GM19193 (cell line): ENCODE data around the gene TRRAP.

Experiments used
- POLR2A ChIP-seq: IDR thresholded peaks from 4 replicates; pipeline ENCODE4 v1.6.1; 2011; ENCODE audit not compliant: insufficient read depth, insufficient read length; ENCODE audit errors: extremely low read depth

The TRRAP gene

GRCh38 chr7:98878365-98879197 is at the start of gene TRRAP:
TRRAP (plus strand) TSS chr7:98878532; CDS start chr7:98881151, 2,619 bp downstream.
- peak; percentile 59 for TF ChIP-seq POLR2A

GRCh38 chr7:98830972-98831548 is 47.3 kb upstream of the TRRAP start:
- TF ChIP-seq POLR2A = no peak

GRCh38 chr7:98831641-98832221 is 46.6 kb upstream of the TRRAP start:
- no peak for TF ChIP-seq POLR2A

GRCh38 chr7:98833022-98833421 is 45.3 kb upstream of the TRRAP start:
- TF ChIP-seq POLR2A = no peak

GRCh38 chr7:98834949-98835348 is 43.4 kb upstream of the TRRAP start:
- no peak for TF ChIP-seq POLR2A

GRCh38 chr7:98836811-98837629 is 41.3 kb upstream of the TRRAP start:
- no peak for TF ChIP-seq POLR2A

GRCh38 chr7:98837630-98837972 is 40.7 kb upstream of the TRRAP start:
- no peak for TF ChIP-seq POLR2A

- no peak for TF ChIP-seq POLR2A
These were observed 38.2 kb upstream of the TRRAP start for GRCh38 chr7:98840096-98840495.

GRCh38 chr7:98840722-98841121 is 37.6 kb upstream of the TRRAP start:
- no peak for TF ChIP-seq POLR2A

- TF ChIP-seq POLR2A = no peak
These were observed 36.9 kb upstream of the TRRAP start for GRCh38 chr7:98841179-98841997.

- no peak for TF ChIP-seq POLR2A
These were observed 29.4 kb upstream of the TRRAP start for GRCh38 chr7:98848918-98849317.

- TF ChIP-seq POLR2A = no peak
These were observed 25.5 kb upstream of the TRRAP start for GRCh38 chr7:98852826-98853225.

GRCh38 chr7:98855610-98856422 is 22.5 kb upstream of the TRRAP start:
- no peak for TF ChIP-seq POLR2A
